DOHH2 (cell line): ENCODE measurements around the gene FIGNL2.

ENCODE experiments used
- EZH2phosphoT487 ChIP-seq: fragments of 200-600 bp; sonication (generic); IDR thresholded peaks from 2 replicates; pipeline ENCODE4 v1.6.1; 2017; ENCODE audit warnings: borderline replicate concordance, mild to moderate bottlenecking, antibody characterized with exemption, low read length, moderate library complexity, mixed read lengths
- TF ChIP-seq, protein P1 (sequence below): fragments of 200-600 bp; sonication (generic); IDR thresholded peaks from one replicate; pipeline ENCODE4 v1.5.1; 2014; ENCODE audit warnings: antibody characterized with exemption, mild to moderate bottlenecking, low read depth, low read length; ENCODE audit not compliant: poor library complexity, severe bottlenecking

DNA sequence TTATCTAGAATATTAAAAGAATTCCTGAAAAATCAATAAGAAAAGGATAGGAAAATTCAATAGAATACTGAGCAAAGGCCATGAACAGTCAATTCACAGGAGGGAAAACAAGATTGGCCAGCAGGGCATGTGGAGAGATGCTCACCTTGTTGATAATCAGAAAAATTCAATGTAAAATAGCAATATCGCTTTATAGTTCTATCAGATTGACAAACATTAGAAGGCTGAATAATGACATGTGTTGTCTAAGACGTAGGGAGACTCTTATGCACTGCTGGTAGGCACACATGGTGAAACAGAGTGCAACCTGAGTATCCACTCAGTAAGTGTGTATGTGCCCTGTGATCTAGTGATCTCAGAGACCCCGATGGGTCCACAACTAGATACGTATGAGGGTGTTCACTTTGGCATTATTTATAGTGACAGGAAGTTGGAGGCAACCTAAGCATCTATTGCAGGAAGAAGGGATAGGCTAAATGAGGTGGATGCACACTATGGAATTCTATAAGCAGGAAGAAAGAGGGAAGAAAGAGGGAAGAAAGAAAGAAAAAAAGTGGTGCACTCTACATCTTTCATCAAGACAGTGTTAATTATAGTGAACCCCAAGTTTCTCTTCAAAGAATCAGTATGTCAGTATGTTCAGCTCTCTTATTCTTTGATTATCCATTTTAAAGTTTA lies 35.6 kb upstream of the FIGNL2 start:
- TF ChIP-seq, protein P1, sequence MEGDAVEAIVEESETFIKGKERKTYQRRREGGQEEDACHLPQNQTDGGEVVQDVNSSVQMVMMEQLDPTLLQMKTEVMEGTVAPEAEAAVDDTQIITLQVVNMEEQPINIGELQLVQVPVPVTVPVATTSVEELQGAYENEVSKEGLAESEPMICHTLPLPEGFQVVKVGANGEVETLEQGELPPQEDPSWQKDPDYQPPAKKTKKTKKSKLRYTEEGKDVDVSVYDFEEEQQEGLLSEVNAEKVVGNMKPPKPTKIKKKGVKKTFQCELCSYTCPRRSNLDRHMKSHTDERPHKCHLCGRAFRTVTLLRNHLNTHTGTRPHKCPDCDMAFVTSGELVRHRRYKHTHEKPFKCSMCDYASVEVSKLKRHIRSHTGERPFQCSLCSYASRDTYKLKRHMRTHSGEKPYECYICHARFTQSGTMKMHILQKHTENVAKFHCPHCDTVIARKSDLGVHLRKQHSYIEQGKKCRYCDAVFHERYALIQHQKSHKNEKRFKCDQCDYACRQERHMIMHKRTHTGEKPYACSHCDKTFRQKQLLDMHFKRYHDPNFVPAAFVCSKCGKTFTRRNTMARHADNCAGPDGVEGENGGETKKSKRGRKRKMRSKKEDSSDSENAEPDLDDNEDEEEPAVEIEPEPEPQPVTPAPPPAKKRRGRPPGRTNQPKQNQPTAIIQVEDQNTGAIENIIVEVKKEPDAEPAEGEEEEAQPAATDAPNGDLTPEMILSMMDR, result no peak
- TF ChIP-seq EZH2phosphoT487, result no peak
